Central memory CD4-positive, alpha-beta T cell (primary cell): Measurements from ENCODE around the gene RUNX2.

Experiments
- DNase-seq: peaks from one replicate; pipeline ENCODE4 v3.0.0; 2022

RUNX2 gene

DNA sequence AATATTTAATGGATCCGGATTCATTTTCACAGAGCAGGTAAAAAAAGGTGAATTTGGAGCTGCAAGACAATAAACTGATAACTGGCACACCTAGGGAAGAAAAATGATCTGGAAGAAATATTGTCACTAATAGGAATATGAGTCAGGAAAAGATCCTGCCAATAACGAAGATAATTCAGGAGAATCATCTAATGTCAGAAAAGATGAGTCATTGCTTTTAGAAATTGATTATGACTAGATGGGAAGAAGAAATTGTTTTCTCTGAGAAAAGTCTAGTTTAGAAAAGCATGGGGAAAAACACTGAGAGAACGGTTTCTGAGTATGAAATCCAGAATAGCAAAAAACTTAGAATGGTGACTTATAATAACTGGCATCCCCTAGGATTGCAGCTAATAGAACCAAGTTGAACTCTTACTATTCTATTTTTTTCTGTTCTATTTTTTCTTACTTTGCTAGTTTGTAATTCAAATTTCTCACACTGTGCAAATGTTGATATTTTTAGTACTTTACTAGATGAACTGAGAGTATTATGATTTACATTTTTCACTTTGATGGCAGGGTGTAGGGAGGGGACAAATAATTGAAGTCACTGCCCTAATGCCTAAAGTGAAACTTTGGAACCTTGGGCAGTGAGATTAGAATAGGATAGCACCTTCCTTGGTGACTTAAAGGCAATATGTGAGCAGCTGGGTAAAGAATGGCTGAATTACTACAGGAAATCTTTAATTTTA lies 87.8 kb downstream of the RUNX2 start:
- DNase-seq: no peak

DNA sequence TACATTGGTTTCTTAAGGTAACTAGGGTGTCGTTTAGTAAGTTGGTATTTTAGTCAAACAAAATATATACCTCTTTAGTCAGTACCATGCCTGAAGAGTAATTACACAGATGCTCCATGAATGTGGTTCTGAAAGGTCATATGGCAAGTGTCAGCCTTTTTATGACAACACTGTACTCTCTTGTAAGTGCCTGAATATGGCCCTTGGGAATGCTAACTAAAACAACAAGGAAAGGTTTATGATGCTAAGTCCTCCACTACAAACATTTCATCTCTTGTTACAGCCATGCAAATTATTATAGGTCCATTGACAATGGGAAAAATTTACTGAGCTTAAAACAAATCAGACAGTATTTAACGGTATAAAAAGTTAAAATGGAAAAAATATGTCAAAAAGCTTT lies 88.6 kb downstream of the RUNX2 start:
- no peak for DNase-seq

DNA sequence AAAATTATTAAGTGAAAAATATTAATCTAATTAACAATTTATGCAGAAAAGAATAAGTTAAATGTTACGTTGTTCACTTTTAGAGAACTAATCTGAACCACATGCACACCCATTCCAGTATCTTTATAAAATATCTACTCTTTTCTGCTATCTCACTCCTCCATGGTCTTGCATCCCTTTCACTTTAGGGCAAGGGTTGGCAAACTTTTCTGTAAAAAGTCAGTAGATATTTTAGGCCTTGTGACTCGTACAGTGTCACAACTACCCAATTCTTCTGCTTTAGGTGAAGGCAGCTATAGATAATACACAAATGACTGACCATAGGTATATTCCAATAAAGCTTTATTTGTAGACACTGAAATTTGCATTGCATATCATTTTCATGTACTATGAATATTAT lies 89.3 kb downstream of the RUNX2 start:
- no peak for DNase-seq

DNA sequence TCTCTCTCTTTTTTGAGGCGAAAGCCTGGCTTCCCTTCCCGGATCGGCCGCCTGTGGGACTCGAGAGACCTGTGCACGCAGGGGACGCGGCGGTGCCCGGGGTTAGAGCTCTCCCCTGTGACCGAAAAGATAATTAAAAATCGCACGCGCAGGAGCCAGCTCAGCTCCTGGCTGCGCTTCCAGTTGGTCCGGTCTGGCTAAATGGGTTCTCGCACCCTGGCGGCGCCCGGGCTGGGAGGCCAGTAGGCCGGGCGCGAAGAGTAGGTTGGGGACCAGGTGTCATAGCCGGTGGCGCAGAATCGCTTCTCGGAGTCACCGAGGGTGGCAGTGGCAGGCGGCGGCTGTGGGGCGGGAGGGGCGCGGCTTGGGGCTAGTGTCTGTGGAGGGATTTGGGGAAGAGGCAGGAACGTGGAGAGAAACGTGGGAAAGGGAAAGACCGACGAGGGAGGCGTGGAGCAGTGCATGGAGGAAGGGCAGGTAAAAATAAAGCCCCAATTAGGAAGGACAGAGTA lies 91.5 kb downstream of the RUNX2 start:
- peak; percentile 44 for DNase-seq

DNA sequence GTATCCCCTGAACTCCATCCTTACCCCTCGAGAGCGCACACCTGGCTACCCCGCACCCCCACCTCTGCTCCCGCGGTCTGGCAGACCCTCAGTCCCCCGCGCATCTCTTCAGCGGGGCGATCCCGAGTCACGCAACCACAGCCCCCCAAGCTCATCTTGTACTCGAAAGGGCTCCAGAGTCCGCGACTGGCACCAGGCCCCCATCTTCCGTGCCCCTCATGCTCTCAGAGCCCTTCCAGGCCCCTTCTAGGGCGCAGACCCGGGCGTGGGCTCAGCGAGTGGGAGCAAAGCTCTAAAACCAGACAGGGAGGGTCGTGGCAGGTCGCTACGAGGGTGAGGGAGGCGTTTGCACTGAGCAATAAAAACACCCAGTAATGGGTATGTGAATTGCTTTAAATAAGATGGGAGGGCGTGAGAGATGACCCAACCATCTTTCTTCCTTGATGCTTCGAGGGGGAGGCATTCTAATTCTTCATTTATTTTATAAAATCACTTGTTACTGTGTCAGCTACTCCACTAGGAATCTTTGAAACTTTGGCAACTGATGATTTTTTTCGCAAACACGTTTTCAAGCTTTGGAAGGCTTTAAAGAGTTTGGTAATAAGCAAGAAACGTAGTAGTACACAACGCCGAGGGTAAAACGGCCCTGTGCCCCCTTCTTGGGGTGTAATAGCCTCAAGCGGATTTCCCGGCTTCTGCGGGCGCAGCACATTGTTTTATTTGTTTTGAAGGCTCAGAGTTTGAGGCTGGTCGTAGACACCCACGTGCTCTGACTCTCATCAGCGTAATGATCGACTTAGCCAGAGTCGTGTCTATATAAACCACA lies 92.2 kb downstream of the RUNX2 start:
- DNase-seq: peak; percentile 68

DNA sequence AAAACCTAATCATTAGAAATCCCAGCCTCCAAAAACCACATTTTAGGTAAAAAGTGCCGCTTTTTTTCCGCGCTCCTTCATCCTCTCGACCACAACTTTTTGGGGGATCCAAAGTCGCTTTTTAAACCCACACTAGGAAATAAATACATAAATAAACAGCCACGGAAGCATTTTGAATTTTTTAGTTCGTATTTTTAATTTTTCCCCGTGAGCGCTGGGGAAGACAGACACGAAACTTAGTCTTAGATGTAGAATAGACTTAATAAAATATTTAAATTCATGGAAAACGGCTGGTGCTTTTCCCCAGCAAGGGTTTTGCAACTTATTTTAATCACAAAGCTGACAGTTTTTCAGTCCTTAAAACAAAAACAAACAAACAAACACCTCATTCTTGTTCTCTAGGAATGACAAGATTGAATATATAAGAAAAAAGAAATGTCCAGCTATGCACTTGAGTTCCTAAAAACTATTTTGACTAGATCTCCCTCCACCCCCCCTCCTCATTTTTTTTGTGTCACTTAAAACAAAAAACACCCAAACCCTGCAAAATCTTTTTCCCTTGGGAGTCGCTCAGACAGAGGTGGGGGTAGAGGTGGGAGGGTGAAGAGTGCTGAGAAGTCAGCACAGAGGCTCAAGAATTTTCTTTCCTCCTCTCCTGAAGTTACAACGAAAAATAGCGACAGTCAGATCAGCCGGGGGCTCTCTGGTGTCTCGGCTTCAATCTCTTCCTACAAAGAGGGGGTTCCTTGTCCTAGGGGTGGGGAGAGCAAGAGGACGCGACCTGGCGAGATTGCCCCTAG lies 93.0 kb downstream of the RUNX2 start:
- no peak for DNase-seq

DNA sequence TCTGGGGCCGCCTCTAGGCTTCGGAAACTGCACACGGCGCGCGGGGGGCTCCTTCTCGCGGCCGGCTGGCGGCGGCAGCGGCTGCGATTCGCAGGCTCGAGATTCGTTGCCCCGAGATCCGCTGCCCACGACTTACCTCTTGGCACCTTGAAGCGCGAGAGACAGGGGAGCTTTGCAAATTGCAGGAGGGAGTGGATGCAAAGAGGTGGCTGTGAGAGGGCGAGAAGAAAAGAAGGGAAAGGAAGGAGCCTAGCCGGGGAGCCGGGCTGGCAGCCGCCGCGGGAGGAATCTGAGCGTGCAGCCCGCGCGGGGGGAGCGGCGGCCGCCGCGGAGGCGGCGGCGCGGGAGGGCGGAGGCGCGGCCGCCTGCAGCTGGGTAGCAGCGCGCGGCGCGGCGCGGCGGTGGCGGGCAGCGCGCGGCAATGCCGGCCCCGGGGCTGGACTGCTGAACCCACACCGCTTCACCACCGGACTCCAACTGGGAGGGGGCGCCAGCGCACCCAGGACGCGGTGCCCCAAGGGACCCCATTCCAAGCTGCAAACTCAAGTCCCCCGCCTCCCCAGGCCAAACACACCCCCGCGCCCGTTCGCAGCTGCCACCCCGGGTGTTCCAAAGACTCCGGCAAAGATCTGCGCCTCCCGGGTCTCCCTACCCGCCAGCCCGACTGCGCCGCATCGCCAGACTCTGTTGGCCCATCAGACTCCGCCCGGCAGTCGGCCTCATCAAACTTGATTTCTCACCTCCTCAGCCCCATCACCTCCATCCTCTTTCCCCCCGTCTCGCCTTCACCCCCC lies 93.8 kb downstream of the RUNX2 start:
- peak; percentile 51 for DNase-seq

DNA sequence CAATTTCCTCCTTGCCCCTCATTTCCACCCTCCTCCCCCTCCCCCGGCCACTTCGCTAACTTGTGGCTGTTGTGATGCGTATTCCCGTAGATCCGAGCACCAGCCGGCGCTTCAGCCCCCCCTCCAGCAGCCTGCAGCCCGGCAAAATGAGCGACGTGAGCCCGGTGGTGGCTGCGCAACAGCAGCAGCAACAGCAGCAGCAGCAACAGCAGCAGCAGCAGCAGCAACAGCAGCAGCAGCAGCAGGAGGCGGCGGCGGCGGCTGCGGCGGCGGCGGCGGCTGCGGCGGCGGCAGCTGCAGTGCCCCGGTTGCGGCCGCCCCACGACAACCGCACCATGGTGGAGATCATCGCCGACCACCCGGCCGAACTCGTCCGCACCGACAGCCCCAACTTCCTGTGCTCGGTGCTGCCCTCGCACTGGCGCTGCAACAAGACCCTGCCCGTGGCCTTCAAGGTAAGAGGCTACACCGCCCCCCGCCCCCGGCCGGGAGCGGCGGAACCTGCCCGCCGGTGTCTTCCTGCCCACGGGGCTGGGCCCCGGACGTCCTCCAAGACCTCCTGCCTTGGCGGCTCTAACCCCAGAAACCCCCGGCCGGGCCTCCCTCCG lies 94.5 kb downstream of the RUNX2 start:
- peak; percentile 68 for DNase-seq

DNA sequence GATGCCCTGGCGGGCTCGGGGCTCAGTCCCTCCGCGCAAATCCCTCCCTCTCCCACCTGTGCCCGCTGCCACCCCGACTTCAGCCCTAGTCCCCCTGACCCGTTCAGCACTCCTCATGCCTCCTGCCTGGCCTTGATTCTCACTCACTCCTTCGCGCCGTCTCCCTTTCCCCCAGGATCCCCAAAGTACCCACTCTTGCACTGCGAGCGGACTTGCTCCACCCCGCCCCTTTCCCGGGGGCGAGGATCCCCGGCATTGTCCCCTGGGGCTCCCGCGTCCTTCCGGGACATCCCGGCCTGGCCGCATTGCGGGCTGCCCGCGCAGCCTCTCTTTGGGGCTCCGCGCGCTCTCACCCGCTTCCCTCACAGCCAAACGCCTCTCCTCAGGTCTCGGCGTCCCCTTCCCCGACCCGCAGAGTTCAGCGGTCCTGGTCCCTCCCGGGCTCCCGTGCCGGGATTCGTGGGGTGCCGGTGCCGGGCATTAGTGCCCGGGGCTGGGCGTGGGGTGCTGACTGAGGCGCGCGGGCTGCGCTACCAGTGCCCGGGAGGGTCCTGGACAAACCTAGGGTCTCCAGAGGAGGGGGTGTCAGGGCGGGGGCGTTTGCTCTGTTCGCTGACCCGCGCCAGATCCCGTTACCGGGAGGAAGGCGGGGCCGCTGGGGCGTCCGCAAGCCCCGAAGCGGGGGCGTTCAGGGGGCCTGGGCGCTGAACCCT lies 95.1 kb downstream of the RUNX2 start:
- peak; percentile 30 for DNase-seq

DNA sequence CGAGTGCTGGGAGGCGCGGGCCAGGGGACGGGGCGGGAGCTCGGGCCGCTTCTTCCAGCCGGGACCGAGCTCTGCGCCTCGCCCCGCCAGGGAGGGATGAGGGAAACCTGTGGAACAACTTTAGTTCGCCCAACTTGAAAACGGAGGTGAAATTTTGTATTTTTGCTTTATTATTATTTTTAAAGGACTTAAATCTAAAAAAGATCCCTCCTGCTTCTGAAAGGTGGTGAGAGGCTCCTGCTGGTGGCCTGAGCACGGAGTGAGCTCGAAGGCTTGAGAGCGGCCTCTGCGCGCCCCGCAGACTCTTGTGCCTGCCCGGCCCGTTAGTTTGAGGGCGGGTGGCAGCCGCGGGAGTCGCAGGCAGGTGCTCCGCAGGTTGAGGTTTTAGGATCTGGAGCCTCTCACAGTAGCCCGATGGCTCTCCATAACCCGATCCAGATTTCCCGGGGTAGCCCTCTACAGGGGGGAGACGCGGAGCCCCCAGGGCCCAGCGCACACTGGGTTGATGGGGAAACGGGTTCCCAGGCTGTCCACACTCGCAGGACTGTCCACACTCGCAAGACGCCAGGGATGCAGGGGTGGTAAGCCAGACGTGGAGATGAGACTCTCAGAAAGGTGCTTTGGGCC lies 95.8 kb downstream of the RUNX2 start:
- no peak for DNase-seq

DNA sequence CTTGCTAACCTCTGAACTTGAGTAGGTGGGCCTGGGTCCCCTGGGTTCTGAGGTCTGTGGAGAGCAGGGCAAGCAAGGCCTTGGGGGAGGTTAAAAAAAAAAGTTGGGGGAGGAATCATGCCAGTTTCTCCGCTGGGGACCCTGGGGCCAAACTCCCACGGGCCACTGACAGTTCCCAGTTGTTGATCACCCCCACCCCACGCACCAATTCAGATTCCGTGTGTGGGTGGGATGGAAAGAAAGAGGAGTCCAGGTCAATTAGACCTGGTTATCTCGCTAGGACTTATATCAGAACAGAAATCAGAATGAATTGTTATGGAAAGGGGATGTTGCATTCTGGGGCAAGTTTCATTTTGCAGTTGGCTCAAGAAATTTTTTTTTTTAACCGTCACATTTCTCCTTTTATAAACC lies 96.3 kb downstream of the RUNX2 start:
- DNase-seq: no peak

DNA sequence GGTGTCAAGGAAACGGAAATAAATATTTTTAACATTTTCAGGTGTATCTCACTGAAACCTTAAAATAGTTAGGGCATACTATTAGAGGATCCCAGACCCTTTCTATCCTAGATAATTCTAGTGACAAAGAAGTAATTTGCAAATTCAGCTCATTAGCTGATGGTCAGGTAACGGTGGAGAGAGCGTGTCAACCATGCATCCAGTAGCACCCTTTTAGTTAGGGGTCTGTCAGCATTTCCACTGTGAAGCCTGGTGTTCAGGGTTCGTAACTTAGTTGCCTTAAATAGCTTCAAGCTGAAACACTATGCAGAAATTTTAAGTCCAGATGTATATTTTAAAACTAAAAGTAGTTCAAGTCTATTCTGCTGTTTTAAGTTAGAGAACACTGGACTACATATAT lies 98.1 kb downstream of the RUNX2 start:
- DNase-seq: no peak

DNA sequence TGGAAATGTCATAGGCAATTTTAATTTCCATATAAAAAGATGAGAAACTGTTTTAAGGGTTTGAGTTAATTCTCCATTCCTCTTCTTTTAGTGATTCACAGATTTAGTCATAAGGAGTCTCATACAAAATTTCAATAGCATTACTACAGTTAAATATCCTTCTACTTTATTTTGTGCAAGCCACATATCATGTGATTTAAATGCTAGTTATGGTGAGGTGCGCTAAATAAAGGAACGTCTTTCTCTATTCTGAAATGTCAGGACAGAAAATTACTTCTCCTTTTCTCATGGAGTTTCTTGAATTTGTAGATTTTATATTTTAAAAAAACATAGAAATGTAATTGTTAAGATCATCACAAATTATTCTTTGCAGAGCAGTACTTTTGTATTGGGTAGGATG lies 99.6 kb downstream of the RUNX2 start:
- DNase-seq: no peak

DNA sequence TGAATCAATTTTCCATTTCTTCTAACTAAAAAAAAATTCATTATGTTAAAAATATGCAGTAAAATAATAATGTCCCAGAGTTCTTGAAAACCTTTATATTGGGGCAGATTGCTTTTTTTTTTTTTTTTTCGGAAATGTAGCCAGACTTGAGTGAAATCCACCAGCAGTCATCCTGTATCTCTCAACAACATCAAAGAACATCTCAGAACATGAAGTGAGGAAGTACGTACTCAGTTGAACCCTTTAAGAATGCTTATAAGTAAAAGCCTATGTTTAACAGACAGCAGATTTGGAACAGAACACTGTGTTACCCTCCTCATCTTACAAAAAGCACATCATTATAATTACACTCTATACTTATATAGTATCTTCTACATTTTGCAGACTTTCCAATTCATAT lies 100.6 kb downstream of the RUNX2 start:
- peak; percentile 37 for DNase-seq

DNA sequence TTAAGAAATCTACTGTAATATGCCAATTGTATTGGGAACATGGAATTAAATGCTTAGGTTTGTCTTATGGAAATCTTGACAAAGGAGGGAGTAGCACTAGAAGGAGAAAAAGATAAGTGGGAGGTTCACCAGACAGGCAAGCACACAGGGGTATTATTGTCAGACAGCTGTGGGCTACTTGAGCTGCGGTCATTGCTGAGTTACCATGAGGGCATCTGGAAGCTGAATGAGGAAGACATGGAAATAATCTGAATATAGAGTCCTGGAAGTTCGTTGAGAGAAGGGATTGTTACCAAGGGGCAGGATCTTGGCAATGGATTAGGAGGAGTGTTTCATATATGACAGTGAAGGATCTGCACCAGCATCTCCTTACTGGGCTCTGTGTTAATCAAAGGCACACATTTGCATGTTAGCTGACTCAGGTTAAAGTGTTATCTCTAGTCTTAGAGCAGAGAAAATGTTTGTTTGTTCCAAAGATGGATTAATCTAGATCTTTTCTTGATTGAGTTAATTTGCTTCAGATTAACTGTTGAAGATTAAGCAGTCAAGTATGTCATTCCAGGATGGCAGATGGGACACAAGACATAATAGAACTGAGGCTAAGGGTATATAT lies 102.6 kb downstream of the RUNX2 start:
- DNase-seq: no peak

DNA sequence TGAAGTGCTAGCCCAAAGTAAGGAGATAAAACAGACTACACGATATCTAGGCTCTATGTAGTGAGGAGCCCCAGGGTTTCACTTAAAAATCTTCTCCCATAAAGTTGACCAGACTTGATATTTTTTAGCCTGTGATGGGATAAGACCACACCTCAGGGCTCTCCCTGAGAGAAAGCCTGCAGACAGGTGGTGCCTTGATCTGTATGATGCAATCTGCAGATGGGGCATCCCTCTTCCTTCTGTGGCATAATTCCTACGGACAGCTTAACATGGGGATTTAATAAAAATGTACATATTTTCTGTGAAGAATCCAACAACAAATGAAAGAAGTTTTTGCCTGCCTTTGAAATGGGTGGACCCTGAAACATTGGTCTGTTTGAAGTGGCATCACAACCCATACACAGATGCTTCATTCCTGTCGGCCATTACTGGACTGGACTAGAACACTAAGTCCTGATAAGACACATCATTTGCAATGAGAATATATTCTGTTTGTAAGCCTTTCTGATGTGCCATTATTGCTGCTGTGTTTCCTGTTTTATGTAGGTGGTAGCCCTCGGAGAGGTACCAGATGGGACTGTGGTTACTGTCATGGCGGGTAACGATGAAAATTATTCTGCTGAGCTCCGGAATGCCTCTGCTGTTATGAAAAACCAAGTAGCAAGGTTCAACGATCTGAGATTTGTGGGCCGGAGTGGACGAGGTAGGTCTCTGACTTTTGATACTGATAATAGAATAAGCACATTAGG lies 103.4 kb downstream of the RUNX2 start:
- peak; percentile 35 for DNase-seq

DNA sequence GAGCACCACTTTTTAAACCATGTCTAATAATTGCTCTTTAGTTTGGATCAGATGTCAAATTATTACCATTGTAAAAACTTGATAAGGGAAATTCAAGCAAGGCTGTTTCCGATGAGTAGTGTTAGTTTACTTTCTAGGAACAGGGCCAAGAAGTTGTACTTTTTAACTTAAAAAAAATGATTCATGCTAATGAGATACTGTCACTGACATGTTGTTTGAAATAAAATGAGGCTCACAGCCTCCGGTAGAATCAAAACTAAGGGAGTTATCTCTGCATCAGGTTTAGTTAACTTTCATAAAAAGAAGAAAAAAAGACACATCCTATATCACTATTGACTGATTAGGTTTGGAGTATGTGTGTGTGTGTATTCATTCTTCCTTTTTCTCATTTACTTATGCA lies 104.8 kb downstream of the RUNX2 start:
- peak; percentile 42 for DNase-seq

DNA sequence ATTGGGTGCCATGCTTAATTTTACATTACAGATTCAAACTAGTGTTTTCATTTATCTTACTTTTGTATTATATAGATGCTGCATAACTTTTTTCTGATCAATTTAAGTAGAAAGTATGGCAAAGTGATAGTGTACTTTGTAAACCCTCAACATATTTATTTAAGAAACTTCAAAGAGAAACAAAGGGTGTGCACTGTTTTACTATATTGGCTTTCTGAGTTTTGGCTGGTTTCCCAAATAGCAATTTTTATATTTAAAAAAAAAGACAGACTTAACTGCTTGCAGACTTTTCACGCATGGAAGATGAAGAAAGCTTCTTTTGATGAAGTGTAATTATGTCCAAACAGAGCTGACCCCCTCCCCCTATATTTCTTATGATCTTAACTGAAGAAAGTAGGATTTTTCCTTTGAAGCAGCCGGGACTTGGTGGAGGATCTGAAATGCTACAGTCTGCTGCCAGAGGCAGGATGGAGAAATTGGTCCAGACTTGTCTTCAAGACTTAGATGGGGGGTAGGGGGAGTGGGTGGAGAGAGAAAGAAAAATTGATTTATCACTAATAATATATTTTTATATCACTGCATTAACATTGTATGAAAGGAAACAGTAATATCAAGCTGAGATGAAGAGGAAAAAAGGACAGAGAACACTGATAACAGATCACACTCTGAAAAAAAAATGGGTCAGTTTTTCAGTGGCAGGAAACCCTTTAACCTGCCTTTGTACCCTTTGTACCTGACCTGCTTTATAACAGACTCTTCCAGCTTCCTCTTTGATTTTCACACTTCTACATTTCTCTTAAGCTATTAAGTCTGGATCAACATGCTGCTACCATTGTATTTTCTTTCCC lies 105.6 kb downstream of the RUNX2 start:
- peak; percentile 50 for DNase-seq

DNA sequence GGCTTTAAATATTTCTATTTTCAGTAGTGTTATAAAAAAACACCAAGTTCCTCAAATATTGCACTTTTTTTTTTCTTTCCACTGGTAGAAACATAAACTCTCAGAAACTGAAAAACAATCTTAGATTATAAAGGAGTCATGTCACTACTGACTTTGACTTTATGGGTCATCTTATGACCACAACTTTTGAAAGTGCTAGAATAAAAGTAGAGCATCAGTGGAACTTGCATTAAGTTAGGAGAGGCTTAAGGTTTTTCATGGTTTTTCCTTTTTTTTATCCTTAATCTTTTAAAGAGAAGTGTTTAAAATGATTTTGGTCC lies 106.2 kb downstream of the RUNX2 start:
- no peak for DNase-seq
